ENCODE measurements around the gene ZNF276.

ZNF276 gene

DNA sequence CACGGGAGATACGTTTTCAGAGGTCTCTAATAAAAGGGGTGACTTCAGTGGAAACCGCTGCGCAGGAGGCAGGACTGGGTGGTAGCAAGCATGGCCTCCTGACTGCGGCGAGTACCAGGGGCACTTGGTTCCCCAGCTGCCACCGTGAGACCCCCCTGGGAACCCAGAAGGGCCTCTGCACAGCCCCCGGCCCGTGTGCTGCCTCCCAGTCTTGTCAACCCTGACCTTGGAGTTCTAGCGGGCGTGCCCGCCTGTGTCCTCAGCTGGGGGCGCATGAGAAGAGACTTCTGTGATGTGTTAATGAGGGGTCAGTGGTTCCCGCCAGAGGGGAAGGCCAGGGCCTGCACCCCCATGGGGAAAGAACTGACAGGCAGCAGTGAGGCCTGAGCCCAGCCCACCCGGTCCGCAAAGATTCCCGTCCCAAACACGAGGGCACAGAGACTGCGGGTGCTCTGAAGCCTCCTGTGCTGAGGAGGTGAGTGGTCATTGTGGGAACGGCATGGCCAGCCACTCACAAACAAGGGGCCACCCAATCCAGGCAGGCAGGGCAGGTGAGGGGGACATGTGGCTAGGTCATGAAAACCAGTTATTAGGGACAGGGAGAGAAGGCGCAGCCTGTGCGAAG lies 9.4 kb downstream of the ZNF276 start:
- no peak for DNase-seq (ENCODE audit: low read depth, low spot score)
- H3K4me3 ChIP-seq (ENCODE audit: low read length), result no peak overlapping the region

DNA sequence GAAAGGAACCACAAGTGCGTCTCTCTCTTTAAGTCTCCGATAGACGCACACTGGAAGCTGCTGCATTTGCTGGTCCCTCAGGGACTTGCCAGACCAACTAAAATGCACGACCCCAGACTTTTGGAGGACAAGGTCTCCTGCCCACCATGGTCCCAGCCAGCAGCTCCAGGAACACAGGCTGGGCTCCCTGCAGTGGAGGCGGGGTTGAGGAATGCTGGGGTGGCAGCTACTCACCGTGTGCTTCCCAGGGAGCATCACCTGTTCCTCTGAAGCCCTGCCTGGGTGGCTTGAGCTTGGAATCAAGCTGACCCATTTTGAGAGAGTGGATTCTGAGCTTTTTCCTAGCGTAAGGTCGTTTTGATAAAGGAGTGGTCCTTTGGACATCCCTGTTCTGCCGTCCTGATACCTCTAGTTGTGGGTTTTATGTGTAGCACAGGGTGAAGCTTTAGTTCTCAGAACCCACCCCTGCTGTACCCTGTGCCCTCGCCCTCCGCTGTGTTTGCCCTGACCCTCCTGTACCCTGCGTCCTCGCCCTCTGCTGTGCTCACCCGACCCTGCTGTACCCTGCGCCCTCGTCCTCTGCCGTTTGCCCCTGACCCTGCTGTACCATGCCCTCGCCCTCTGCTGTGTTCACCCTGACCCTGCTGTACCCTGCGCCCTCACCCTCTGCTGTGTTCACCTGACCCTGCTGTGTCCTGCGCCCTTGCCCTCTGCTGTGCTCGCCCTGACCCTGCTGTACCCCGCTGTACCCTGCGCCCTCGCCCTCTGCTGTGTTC lies 11.0 kb downstream of the ZNF276 start:
- no peak overlapping the region for H3K4me3 ChIP-seq (ENCODE audit: low read length)

DNA sequence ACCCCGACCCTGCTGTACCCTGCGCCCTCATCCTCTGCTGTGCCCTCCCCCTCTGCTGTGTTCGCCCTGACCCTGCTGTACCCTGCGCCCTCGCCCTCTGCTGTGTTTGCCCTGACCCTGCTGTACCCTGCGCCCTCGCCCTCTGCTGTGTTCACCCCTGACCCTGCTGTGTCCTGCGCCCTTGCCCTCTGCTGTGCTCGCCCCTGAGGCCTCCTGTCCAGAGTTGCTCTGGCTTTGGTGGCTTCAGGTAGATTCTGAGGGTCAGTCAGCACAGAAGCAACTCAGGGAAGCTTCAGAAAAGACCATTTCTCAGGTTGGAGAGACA lies 11.5 kb downstream of the ZNF276 start:
- no peak for DNase-seq (ENCODE audit: low read depth, low spot score)
- H3K4me3 ChIP-seq (ENCODE audit: low read length), result no peak overlapping the region

More for the DNA sequence above, 11.0 kb downstream of the ZNF276 start:
- DNase-seq (ENCODE audit: low read depth, low spot score), result no peak

DNA sequence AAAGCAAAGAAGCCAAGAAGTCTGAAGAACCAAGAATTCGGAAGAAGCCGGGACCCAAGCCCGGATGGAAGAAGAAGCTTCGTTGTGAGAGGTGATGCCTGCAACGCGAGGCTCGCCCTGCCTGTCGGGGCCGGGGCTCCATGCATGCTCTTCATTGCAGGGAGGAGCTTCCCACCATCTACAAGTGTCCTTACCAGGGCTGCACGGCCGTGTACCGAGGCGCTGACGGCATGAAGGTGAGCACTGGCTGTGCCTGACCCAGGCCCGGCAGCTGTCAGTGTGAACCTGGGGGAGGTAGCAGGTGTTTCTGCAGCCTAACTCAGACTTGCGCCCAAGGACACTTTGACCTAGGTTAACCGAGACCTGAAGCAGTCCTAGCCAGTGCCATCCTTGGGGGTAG lies 12.0 kb downstream of the ZNF276 start:
- no peak for DNase-seq (ENCODE audit: low read depth, low spot score)
- H3K4me3 ChIP-seq (ENCODE audit: low read length), result no peak overlapping the region

DNA sequence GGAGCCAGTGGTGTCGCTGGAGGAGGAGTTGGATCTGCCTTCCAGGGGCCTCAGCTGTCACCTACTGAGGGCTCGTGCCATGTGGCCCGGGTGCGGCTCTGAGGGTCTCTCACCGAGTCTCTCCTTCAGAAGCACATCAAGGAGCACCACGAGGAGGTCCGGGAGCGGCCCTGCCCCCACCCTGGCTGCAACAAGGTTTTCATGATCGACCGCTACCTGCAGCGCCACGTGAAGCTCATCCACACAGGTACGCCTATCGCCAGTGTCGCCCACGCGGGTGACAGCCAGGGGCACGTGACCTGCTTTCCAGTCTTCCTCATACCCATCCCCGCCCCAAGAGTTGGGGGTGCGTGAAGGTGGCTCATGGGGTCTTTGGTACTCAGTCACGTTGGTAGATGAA lies 12.5 kb downstream of the ZNF276 start:
- no peak overlapping the region for H3K4me3 ChIP-seq (ENCODE audit: low read length)

DNA sequence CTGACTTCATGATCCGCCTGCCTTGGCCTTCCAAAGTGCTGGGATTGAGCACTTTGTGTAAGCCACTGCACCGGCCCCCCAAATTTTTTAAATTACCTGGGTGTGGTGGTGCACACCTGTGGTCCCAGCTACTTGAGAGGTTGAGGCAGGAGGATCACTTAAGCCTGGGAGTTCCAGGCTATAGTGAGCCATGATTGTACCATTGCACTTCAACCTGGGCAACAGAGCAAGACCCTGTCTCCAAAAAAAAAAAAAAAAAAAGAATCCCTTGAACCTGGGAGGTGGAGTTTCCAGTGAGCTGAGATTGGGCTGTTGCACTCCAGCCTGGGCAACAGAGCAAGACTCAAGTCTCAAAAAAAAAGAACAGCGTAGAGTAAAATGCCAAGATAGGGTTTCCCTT lies 15.2 kb downstream of the ZNF276 start:
- H3K4me3 ChIP-seq (ENCODE audit: low read length), result no peak overlapping the region
- DNase-seq (ENCODE audit: low read depth, low spot score), result no peak

More for the DNA sequence above, 12.5 kb downstream of the ZNF276 start:
- no peak for DNase-seq (ENCODE audit: low read depth, low spot score)

DNA sequence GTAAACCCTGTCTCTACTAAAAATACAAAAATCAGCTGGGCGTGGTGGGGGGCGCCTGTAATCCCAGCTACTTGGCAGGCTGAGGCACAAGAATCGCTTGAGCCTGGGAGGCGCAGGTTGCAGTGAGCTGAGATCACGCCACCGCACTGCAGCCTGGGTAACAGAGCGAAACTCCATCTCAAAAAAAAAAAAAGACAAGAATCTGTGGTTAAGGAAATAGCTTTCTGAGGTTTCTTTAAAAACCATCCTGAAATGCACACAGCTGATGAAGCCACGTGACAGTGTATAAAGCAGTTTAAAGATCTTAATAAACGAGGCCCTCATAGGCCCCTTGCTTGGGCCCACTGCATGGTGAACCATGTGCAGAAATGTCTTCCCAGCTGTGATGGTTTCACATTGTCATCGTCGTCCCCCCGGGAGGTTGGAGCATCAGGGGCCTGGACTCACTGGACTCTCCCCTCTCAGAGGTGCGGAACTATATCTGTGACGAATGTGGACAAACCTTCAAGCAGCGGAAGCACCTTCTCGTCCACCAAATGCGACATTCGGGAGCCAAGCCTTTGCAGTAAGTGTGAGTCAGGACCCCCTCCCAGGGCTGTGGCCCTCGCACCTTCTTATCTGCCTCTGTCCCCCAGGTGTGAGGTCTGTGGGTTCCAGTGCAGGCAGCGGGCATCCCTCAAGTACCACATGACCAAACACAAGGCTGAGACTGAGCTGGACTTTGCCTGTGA lies 16.2 kb downstream of the ZNF276 start:
- DNase-seq (ENCODE audit: low read depth, low spot score), result peak; percentile 90
- no peak overlapping the region for H3K4me3 ChIP-seq (ENCODE audit: low read length)

DNA sequence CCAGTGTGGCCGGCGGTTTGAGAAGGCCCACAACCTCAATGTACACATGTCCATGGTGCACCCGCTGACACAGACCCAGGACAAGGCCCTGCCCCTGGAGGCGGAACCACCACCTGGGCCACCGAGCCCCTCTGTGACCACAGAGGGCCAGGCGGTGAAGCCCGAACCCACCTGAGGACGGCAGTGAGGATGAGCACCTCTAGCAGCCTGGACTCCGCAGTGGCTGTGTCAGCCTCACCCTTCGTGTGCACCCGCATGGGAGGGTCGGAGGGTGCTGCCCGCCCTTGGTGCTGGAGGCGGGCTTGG lies 16.7 kb downstream of the ZNF276 start:
- H3K4me3 ChIP-seq (ENCODE audit: low read length), result no peak overlapping the region
- no peak for DNase-seq (ENCODE audit: low read depth, low spot score)

DNA sequence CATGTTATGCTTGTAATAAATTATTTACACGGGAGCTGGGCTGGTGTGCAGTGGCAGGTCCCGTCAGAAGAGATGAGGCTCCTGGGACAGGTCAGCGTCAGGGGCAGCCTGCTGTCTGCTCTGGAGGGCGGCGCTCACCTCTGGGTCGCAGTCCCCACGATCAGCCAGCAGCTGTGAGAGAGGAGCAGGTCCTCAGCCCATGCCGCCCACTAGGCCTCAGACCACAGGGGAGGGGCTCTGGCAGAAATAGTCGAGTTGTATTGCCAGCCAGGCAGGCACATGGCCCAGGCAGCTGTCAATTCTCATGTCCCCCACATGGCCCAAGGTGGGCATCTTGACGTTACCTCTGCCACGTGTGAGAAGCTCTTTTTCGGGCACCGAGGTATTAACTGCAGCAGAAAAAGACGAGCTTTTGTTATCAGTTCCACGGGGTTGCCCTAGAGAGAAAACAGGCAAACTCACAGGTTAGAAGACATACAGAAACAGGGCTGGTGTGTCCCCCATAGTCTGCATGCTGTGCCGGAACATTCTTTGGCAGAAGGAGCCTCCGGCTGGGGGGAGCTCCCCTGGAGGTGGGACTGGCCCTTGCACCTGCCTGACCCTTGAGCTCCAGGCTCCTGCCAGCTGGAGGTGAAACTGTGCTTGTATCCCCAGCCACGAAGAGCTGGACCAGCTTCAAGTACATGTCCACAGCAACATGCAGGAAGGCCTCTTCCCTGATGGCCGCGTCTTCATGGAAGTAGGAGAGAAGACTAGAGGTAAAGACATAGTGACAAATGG lies 17.4 kb downstream of the ZNF276 start:
- DNase-seq (ENCODE audit: low read depth, low spot score), result no peak
- H3K4me3 ChIP-seq (ENCODE audit: low read length), result no peak overlapping the region

DNA sequence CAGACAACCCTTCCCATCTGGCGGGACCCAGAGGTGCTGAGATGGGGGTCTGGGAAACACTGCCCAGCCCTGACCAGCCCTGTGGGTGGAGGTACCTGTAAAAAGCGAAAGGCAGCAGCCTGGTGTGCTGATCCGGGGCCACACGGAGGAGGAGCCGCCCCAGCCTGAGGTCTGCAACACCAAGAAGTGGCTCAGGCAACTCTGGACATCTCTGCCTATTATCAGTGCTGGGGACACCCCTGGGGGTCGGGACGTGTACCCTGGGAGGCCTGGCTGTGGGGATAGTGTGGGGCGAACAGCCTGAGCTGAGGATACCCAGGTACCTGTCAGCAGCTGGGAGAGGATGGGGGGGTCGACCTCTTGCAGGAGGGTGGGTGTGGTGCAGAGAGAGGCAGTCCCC lies 18.0 kb downstream of the ZNF276 start:
- no peak overlapping the region for H3K4me3 ChIP-seq (ENCODE audit: low read length)
- DNase-seq (ENCODE audit: low read depth, low spot score), result no peak

DNA sequence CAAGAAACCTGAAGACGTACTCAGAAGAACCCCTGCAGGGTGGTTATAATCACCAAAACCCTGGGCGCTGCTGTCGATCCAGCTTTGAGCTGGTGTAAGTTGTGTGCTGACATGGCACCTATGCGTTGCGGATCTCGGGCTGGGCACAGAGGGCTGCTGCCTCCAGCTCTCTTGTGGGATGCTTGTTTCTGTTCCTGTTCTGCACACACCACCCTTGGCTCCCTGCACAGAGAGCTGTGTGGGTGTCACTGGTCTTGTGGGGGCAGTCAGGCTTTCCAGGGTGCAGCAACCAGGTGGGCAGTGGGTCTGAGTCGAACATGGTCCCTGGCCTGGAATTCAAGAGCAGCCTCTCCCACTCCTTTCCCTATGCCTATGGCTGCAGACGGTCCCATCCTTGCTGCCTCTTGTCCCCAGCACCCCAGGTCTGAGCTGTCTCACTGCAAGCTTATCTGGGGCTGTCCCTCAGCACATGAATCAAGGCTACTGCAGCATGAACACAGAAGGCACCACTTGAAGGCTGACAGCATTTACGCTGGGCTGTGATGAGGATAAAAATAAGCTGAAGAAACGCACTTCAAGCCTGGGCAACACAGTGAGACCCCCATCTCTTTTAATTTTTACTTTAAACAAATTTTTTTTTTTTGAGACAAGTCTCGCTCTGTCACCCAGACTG lies 20.1 kb downstream of the ZNF276 start:
- DNase-seq (ENCODE audit: low read depth, low spot score), result no peak

DNA sequence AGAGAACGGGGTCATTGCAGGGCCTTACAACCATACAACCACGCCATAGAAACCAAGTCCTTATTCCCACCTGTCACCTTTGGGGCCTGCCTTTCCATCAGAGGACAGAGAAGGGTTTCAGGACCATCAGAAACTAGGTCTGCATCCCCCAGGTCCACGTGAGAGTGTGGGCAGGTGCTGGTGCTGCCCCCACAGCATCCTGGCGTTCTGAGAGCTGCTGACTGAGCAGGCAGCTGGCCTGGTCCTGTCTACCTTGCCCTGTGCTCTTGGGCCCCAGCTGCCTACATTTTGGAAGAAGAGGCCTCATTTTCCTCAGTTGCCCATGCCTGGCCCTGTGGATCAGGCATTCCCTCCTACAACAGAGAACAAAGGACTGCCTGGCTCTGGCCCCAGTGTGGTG lies 21.6 kb downstream of the ZNF276 start:
- no peak for DNase-seq (ENCODE audit: low read depth, low spot score)
- H3K4me3 ChIP-seq (ENCODE audit: low read length), result no peak overlapping the region

More for the DNA sequence above, 20.1 kb downstream of the ZNF276 start:
- no peak overlapping the region for H3K4me3 ChIP-seq (ENCODE audit: low read length)

DNA sequence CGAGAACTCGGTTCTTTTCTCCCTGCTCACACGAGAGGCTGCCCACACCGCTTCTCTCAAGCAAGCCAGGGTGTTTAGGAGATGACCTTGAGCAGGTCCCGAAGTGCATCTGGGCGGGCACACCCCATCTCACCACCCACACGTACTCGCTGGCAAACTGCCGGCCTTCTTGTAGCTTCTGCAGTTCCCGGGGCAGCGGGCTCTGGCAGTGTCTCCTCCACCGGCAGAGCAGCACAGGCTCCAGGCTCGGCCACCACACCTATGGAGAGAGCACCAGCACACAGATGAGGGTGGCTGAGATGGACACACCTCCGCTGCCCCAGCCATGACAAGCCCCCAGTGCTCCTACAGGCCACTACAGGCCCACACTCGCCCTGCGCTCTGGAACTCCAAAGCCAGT lies 23.5 kb downstream of the ZNF276 start:
- no peak overlapping the region for H3K4me3 ChIP-seq (ENCODE audit: low read length)

DNA sequence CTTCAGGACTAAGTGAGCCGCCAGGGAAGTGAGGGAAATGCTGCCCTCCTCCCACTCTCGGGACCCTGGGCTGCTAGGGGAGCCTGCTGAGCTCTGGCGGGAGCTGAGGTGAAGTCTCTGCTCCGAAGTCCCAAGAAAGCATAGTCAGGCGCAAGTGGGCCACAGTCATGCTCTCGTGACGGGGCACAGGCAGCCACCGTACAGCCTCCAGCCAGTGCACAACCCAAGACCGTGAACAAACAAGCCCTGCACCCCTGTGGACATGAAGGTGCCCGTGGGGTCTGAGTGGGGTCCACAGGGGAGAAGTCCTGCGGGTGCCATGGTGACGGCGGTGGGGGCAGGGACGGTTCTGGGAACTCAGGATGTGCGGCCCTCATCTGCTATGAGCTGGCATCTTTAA lies 24.7 kb downstream of the ZNF276 start:
- DNase-seq (ENCODE audit: low read depth, low spot score), result no peak
- no peak overlapping the region for H3K4me3 ChIP-seq (ENCODE audit: low read length)

More for the DNA sequence above, 23.5 kb downstream of the ZNF276 start:
- no peak for DNase-seq (ENCODE audit: low read depth, low spot score)

DNA sequence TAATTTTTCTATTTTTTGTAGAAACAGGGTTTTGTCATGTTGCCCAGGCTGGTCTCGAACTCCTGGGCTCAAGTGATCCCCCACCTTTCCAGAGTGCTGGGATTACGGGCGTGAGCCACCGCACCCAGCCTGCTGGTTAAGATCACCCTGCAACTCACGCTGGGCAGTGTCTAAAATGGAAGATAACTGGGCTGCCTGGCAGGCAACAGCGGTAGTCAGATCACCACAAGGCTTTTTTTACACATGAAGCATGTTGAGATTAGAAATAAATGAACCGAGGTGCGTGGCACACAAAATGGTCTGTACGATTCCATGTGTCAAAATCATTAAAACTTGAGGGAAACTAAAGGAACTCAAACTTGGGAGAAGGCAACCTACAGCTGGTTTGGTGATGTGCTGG lies 26.7 kb downstream of the ZNF276 start:
- no peak overlapping the region for H3K4me3 ChIP-seq (ENCODE audit: low read length)
- DNase-seq (ENCODE audit: low read depth, low spot score), result no peak

DNA sequence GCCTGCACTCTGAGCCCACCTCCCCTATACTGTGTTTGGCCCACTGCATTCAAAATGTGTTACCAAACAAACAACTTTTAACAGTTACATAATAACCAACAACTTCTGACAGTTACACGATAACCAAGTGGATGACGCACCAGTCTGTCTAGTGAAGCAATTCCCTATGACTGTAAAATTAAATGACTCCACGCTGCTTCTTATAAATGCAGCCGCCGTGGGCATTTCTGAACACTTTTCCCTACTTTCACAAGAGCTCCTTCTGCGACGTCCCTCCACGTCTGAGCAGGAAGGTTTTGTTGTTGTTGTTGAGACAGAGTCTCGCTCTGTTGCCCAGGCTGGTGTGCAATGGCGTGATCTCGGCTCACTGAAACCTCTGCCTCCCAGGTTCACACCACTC lies 27.6 kb downstream of the ZNF276 start:
- no peak for DNase-seq (ENCODE audit: low read depth, low spot score)
- H3K4me3 ChIP-seq (ENCODE audit: low read length), result no peak overlapping the region

DNA sequence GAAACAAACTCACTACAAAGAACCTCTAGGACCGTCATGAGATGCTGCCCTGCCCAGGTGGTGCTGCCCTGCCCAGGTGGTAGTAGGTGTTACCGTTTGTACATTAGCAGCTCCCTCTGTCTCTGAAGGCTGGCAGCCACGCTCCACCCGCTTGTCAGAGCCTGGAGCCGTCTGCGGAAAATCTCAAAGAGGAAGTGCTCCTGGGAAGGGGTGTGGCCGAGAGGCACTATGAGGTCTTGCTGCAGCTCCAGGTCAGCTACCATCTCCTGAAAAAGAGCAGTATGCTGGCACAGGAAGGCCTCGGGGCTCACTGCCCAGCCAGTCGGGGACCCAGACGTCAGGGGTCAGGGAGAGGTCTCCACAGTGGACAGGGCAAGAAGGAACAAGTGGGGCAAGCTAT lies 28.3 kb downstream of the ZNF276 start:
- DNase-seq (ENCODE audit: low read depth, low spot score), result no peak
- H3K4me3 ChIP-seq (ENCODE audit: low read length), result no peak overlapping the region

DNA sequence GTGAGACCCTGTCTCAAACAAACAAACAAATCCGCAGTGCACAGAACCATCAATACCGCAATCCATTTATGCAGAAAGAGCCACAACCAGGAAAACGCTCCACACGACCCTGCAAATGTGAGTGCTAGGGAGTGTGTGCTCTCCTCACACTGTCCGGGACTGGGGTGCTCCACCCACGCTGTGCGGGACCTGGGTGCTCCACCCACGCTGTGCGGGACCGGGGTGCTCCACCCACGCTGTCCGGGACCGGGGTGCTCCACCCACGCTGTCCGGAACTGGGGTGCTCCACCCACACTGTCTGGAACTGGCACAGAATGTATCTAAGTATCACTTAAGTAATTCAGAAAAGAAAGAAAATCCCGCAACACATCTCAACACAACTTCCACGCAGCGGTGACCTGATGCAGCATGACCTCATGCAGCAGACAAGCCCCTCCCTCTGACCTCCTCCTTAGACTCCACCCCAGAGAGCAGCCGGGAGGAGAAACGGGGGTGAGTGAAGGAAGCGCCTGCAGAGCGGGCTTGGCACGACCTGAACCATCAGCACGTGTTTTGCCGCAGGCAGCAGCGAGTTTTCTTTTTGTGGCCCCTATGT lies 38.5 kb downstream of the ZNF276 start:
- DNase-seq (ENCODE audit: low read depth, low spot score), result no peak
- H3K4me3 ChIP-seq (ENCODE audit: low read length), result no peak overlapping the region

DNA sequence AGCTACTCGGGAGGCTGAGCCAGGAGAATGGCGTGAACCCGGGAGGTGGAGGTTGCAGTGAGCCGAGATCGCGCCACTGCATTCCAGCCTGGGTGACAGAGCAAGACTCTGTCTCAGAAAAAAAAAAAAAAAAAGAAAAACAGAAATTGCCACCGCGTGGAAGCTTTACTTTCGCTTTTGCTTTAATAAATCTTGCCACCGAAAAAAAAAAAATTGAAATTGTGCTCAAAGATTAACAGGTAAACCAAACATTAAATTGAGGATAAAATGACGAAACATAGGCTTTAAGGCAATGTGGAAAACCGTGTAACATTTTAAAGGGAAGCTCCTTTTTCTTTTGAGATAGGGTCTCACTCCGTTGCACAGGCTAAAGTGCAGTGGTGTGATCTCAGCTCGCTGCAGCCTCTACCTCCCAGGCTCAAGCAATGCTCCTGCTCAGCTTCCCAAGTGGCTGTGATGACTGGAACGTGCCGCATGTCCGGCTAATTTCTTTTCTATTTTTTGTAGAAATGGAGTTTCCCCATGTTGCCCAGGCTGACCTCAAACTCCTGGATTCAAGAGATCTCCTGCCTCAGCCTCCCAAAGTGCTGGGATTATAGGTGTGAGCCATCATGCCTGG lies 40.1 kb downstream of the ZNF276 start:
- no peak overlapping the region for H3K4me3 ChIP-seq (ENCODE audit: low read length)
- DNase-seq (ENCODE audit: low read depth, low spot score), result no peak
